ENCODE results near the gene ODAD3.

DNA sequence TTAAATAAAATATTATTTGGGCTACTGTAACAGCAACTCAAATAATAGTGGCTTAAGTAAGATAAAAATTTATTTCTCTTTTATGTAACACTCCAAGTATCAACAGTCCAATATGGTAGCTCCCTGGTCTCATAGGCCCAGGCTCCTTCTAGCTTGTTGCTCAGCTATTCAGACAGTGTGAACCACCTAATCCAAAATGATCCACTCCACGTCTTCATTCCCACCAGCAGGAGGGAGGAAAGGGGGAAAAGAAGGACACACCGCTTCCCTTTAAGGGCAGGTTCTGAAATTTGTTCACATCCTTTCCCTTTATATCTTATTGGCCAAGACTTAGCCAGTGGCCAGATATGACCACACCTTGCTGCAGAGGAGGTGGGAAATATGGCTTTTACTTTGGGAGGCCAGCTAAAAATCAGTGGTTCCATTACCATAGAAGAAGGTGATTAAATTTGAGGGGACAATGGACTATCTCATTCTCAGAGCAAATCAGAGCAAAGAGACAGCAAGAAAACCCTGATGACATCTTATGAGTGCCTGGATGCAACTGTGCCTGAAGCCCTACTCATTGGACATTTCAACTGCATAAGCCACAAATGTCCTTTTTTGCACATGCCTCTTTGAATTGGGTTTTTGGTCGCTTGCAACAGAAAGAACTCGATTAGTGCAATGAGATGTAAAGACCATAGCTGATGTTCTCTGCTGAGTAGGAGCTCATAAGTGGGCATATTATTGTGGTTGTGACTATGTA is 43.8 kb downstream of the ODAD3 start:
- TF ChIP-seq, protein P1, sequence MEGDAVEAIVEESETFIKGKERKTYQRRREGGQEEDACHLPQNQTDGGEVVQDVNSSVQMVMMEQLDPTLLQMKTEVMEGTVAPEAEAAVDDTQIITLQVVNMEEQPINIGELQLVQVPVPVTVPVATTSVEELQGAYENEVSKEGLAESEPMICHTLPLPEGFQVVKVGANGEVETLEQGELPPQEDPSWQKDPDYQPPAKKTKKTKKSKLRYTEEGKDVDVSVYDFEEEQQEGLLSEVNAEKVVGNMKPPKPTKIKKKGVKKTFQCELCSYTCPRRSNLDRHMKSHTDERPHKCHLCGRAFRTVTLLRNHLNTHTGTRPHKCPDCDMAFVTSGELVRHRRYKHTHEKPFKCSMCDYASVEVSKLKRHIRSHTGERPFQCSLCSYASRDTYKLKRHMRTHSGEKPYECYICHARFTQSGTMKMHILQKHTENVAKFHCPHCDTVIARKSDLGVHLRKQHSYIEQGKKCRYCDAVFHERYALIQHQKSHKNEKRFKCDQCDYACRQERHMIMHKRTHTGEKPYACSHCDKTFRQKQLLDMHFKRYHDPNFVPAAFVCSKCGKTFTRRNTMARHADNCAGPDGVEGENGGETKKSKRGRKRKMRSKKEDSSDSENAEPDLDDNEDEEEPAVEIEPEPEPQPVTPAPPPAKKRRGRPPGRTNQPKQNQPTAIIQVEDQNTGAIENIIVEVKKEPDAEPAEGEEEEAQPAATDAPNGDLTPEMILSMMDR (conservative IDR thresholded peaks at IDR 0.05): no peak
- no peak for TF ChIP-seq ZFX (IDR thresholded peaks at IDR 0.05)

Measured in C4-2B (cell line).